OCI-LY7 (cell line): ENCODE results near the gene GFER. TPM values are rescaled to one million over a fixed set of nuclear protein-coding genes. Genes with fewer than 3 reads are reported as not detected.

Experiments used
- BruUV-seq: library from RNA; stranded (reverse); fragments of 400-500 nt; replicated peaks from 2 replicates; lab custom pipeline; 2021; lab: Mats Ljungman, UMichigan
- CTCF ChIA-PET: fragments of 300-600 bp; sonication (Branson Sonifier 250); formaldehyde crosslinking; loops from one replicate; lab custom pipeline; 2022; ENCODE audit warnings: antibody characterized with exemption; ENCODE audit not compliant: unreplicated experiment; lab: Charles Lee
- POLR2A ChIA-PET: fragments of 300-600 bp; sonication (Branson Sonifier 250); formaldehyde crosslinking; loops from one replicate; lab custom pipeline; 2022; ENCODE audit warnings: antibody characterized with exemption; lab: Charles Lee
- DNase-seq: peaks from one replicate; pipeline ENCODE4 v3.0.0-alpha.2; 2015; ENCODE audit warnings: low spot score
- H2AFZ ChIP-seq: fragments of 200-600 bp; sonication (generic), shearing (Covaris generic); 2 replicates; pipeline ENCODE4 v1.6.1; 2014; ENCODE audit warnings: mild to moderate bottlenecking, antibody characterized with exemption, low read length, moderate library complexity
- H3K27ac ChIP-seq: fragments of 200-600 bp; sonication (generic); 2 replicates; pipeline ENCODE4 v1.5.1; 2014; ENCODE audit warnings: mixed run types, low read depth, mild to moderate bottlenecking, moderate library complexity, low read length, inconsistent platforms; ENCODE audit not compliant: poor library complexity, severe bottlenecking
- H3K36me3 ChIP-seq: fragments of 200-600 bp; sonication (generic); 2 replicates; pipeline ENCODE4 v1.6.1; 2014; ENCODE audit warnings: mild to moderate bottlenecking, antibody characterized with exemption, low read length, moderate library complexity, mixed read lengths; ENCODE audit not compliant: insufficient read depth
- H3K4me1 ChIP-seq: fragments of 200-600 bp; sonication (generic); 2 replicates; pipeline ENCODE4 v1.5.1; 2014; ENCODE audit warnings: mild to moderate bottlenecking, low read length; ENCODE audit not compliant: insufficient read depth, poor library complexity, severe bottlenecking
- H3K4me2 ChIP-seq: fragments of 200-600 bp; sonication (generic); 2 replicates; pipeline ENCODE4 v1.6.1; 2014; ENCODE audit warnings: mild to moderate bottlenecking, low read length
- H3K4me3 ChIP-seq: fragments of 200-600 bp; sonication (generic); 2 replicates; pipeline ENCODE4 v1.5.1; 2014; ENCODE audit warnings: mild to moderate bottlenecking, low read depth, low read length; ENCODE audit not compliant: poor library complexity, severe bottlenecking
- H3K79me2 ChIP-seq: fragments of 200-600 bp; sonication (generic); 2 replicates; pipeline ENCODE4 v1.6.1; 2016; ENCODE audit warnings: low read depth, mild to moderate bottlenecking, low read length, moderate library complexity, mixed read lengths; ENCODE audit not compliant: insufficient read depth
- H3K9me2 ChIP-seq: fragments of 200-600 bp; sonication (generic); 2 replicates; pipeline ENCODE4 v1.6.1; 2016; ENCODE audit warnings: mild to moderate bottlenecking, low read length, mixed read lengths; ENCODE audit not compliant: insufficient read depth
- H3K9me3 ChIP-seq: fragments of 200-600 bp; sonication (generic); 2 replicates; pipeline ENCODE4 v1.6.1; 2014; ENCODE audit warnings: mild to moderate bottlenecking, mixed run types, low read length, mixed read lengths
- H4K20me1 ChIP-seq: fragments of 200-600 bp; sonication (generic); 2 replicates; pipeline ENCODE4 v1.6.1; 2014; ENCODE audit warnings: mild to moderate bottlenecking, antibody characterized with exemption, low read length, moderate library complexity, mixed read lengths; ENCODE audit not compliant: insufficient read depth
- CTCF ChIP-seq: fragments of 200-600 bp; sonication (generic); conservative IDR thresholded peaks from 2 replicates; pipeline ENCODE4 v1.5.1; 2014; ENCODE audit warnings: mild to moderate bottlenecking, antibody characterized with exemption, low read length, moderate library complexity, mixed read lengths
- EZH2phosphoT487 ChIP-seq: fragments of 200-600 bp; sonication (generic); IDR thresholded peaks from 2 replicates; pipeline ENCODE4 v1.6.1; 2018; ENCODE audit warnings: low read depth, borderline replicate concordance, mild to moderate bottlenecking, mixed run types, antibody characterized with exemption, low read length, moderate library complexity, mixed read lengths
- intact Hi-C: fragments of 100-400 bp; cut with micrococcal nuclease; formaldehyde crosslinking; loops from one replicate; pipeline ENCODE4 v1.10.0; 2022; ENCODE audit not compliant: unreplicated experiment
- total RNA-seq, 2 experiments: library from RNA; depleted of rRNA in 1 of 2; stranded (reverse); fragments of >200 nt in 1 of 2; shearing (Covaris generic) in 1 of 2; gene quantifications; 2 replicates each; pipeline ENCODE4 v1.2.3, GENCODE V29; 2014 to 2022

Gene GFER
- total RNA-seq, 2 experiments from 2014 or later = 32.3 to 40.2 TPM

- H3K9me3 ChIP-seq = no peaks in the 10 kb centered on the region
- intact Hi-C loops = no loop called here
- peaks cover 9% of the 10 kb centered on the region for H3K4me1 ChIP-seq
- no TSS peak for BruUV-seq
- H4K20me1 ChIP-seq = no peaks in the 10 kb centered on the region; the same call in 1 of the 2 replicates
- no peak for DNase-seq
- peaks cover 86% of the 10 kb centered on the region for H3K36me3 ChIP-seq
- H3K9me2 ChIP-seq = no peaks in the 10 kb centered on the region
- H3K79me2 ChIP-seq = no peaks in the 10 kb centered on the region; the same call in 1 of the 2 replicates
- no peak overlapping the region for H3K4me2 ChIP-seq
- ChIA-PET CTCF (no interaction called here), POLR2A (no interaction called here)
- H2AFZ ChIP-seq = no peak overlapping the region
- no peak overlapping the region for H3K27ac ChIP-seq
- TF ChIP-seq EZH2phosphoT487 = no peak
- no peak for TF ChIP-seq CTCF
- H3K4me3 ChIP-seq = no peak overlapping the region
Measured at GRCh38 chr16:1999866-2000514, 16.0 kb downstream of the GFER start.

- no peaks in the 10 kb centered on the region for H3K9me3 ChIP-seq
- no peak for TF ChIP-seq EZH2phosphoT487
- no peak for TF ChIP-seq CTCF
- H3K36me3 ChIP-seq = peaks cover 78% of the 10 kb centered on the region
- no peaks in the 10 kb centered on the region; the same call in 1 of the 2 replicates for H4K20me1 ChIP-seq
- no peak overlapping the region for H3K4me2 ChIP-seq
- ChIA-PET POLR2A (no interaction called here), CTCF (no interaction called here)
- H3K4me3 ChIP-seq = no peak overlapping the region
- intact Hi-C loops = no loop called here
- H3K79me2 ChIP-seq = no peaks in the 10 kb centered on the region; the same call in 1 of the 2 replicates
- H2AFZ ChIP-seq = no peak overlapping the region
- BruUV-seq = no TSS peak
- no peak overlapping the region for H3K27ac ChIP-seq
- no peaks in the 10 kb centered on the region for H3K9me2 ChIP-seq
- DNase-seq = no peak
- H3K4me1 ChIP-seq = peaks cover 9% of the 10 kb centered on the region
Measured at GRCh38 chr16:2001035-2001434, 17.0 kb downstream of the GFER start.
